ENCODE measurements around the gene EPN2.
"Not testable (repeated sequence)": the region's sequence is repeated elsewhere in the genome, so short reads cannot be mapped to it uniquely, and the experiment has no call there.

Gene EPN2

GRCh38 chr17:19262650-19263631 lies 25.8 kb downstream of the EPN2 start:
- intact Hi-C loops (cut with DNase I) = no loop called here
- DNase-seq = no peak

GRCh38 chr17:19263641-19264051 lies 26.5 kb downstream of the EPN2 start:
- no peak for DNase-seq
- intact Hi-C loops (cut with DNase I) = no loop called here

GRCh38 chr17:19264268-19264667 lies 27.1 kb downstream of the EPN2 start:
- intact Hi-C loops (cut with DNase I) = no loop called here

GRCh38 chr17:19264681-19265080 lies 27.5 kb downstream of the EPN2 start:
- peak in 4 of 10 donors; percentile 32 to 89 (median 64) for DNase-seq
- intact Hi-C loops (cut with DNase I) = no loop called here

More at GRCh38 chr17:19264268-19264667, 27.1 kb downstream of the EPN2 start:
- no peak for DNase-seq

- no peak for DNase-seq
- intact Hi-C loops (cut with DNase I) = no loop called here
These were observed 28.6 kb downstream of the EPN2 start for GRCh38 chr17:19265755-19266154.

- intact Hi-C loops (cut with DNase I) = no loop called here
- DNase-seq = no peak
These were observed 31.4 kb downstream of the EPN2 start for GRCh38 chr17:19268611-19269010.

GRCh38 chr17:19269106-19269505 lies 31.9 kb downstream of the EPN2 start:
- DNase-seq = no peak
- intact Hi-C loops (cut with DNase I) = no loop called here

- DNase-seq = no peak
- intact Hi-C loops (cut with DNase I) = loop anchor here (5.0 kb wide), 1 partner anchor 38 kb away; no protein-coding TSS in a partner anchor
These were observed 32.5 kb downstream of the EPN2 start for GRCh38 chr17:19269641-19270040.

GRCh38 chr17:19270347-19270703 lies 33.2 kb downstream of the EPN2 start:
- intact Hi-C loops (cut with DNase I) = loop anchor here (5.0 kb wide), 1 partner anchor 37 kb away; no protein-coding TSS in a partner anchor
- DNase-seq = no peak

GRCh38 chr17:19270704-19271611 lies 33.8 kb downstream of the EPN2 start:
- peak in 1 of 10 donors; percentile 74 for DNase-seq
- intact Hi-C loops (cut with DNase I) = loop anchor here (5.0 kb wide), 1 partner anchor 36 kb away; no protein-coding TSS in a partner anchor

- intact Hi-C loops (cut with DNase I) = loop anchor here (5.0 kb wide), 1 partner anchor 35 kb away; no protein-coding TSS in a partner anchor
- DNase-seq = peak in 4 of 10 donors; percentile 36 to 89 (median 43)
These were observed 34.7 kb downstream of the EPN2 start for GRCh38 chr17:19271780-19272357.

- intact Hi-C loops (cut with DNase I) = loop anchor here (5.0 kb wide), 1 partner anchor 34 kb away; no protein-coding TSS in a partner anchor
- DNase-seq = peak in 1 of 10 donors; percentile 10
These were observed 36.6 kb downstream of the EPN2 start for GRCh38 chr17:19273731-19274130.

- peak in 1 of 10 donors; percentile 30 for DNase-seq
- intact Hi-C loops (cut with DNase I) = loop anchor here (5.0 kb wide), 1 partner anchor 32 kb away; no protein-coding TSS in a partner anchor
These were observed 37.7 kb downstream of the EPN2 start for GRCh38 chr17:19274893-19275292.

- intact Hi-C loops (cut with DNase I) = no loop called here
- DNase-seq = peak in 1 of 10 donors; percentile 25
These were observed 38.4 kb downstream of the EPN2 start for GRCh38 chr17:19275457-19276127.

GRCh38 chr17:19278284-19278683 lies 41.1 kb downstream of the EPN2 start:
- DNase-seq; intact Hi-C loops (cut with DNase I): not testable (repeated sequence)

- peak in 1 of 10 donors; percentile 64 for DNase-seq
- intact Hi-C loops (cut with DNase I) = no loop called here
These were observed 41.6 kb downstream of the EPN2 start for GRCh38 chr17:19278729-19279128.

- DNase-seq = no peak
- intact Hi-C loops (cut with DNase I) = no loop called here
These were observed 44.0 kb downstream of the EPN2 start for GRCh38 chr17:19281161-19281560.

GRCh38 chr17:19284005-19284959 lies 47.1 kb downstream of the EPN2 start:
- intact Hi-C loops (cut with DNase I) = no loop called here
- no peak for DNase-seq

Measured in posterior cingulate gyrus (tissue), 11 donors.